ENCODE measurements around the gene PDE1A. TPM values are rescaled to one million over a fixed set of nuclear protein-coding genes. Genes with fewer than 3 reads are reported as not detected.

The PDE1A gene
- total and polyA plus RNA-seq, 2 of the 4 experiments (the other 2 are of a cell fraction) = 0.24 to 0.90 TPM

- Histone ChIP-seq H3K4me3 (ENCODE audit: insufficient read depth, low read depth, low read length) (no peak overlapping the region), H2BK15ac (ENCODE audit: low read depth, low read length) (no peak overlapping the region), H3K79me1 (ENCODE audit: low read depth in 1 of 2, low read length in 2 of 2) (no peaks in the 10 kb centered on the region), H3K9ac (ENCODE audit: low read depth, low read length) (no peak overlapping the region), H3K4ac (ENCODE audit: low read depth, low read length) (no peak overlapping the region), H2AK9ac (replicated peaks; ENCODE audit: low read depth, low read length, poor library complexity) (no peak overlapping the region), H3K27me3 (ENCODE audit: control insufficient read depth, insufficient read depth, low read length) (no peaks in the 10 kb centered on the region), H3K9me1 (ENCODE audit: insufficient read depth, low read length) (no peaks in the 10 kb centered on the region), H3K56ac (ENCODE audit: extremely low read depth, insufficient read depth, low read length) (no peak overlapping the region), H3K36me3 (ENCODE audit: control insufficient read depth, insufficient read depth, low read length) (no peaks in the 10 kb centered on the region), H4K91ac (ENCODE audit: insufficient read depth, low read depth, low read length) (no peak overlapping the region), H2BK20ac (ENCODE audit: low read depth, low read length) (no peak overlapping the region), H3K18ac (ENCODE audit: low read depth, low read length) (no peak overlapping the region), H3K27ac (ENCODE audit: insufficient read depth, low read length) (no peak overlapping the region), H2AFZ (replicated peaks; ENCODE audit: low read length, poor library complexity) (no peak overlapping the region), H2BK120ac (ENCODE audit: low read depth, low read length) (no peak overlapping the region), H2BK5ac (ENCODE audit: low read depth, low read length, poor library complexity, severe bottlenecking) (peak overlapping the region; percentile 41), H3K4me1 (ENCODE audit: control insufficient read depth, insufficient read depth, low read length) (peaks cover 4% of the 10 kb centered on the region), H4K8ac (ENCODE audit: low read depth in 2 of 2, low read length in 2 of 2) (no peak overlapping the region), H3K14ac (replicated peaks; ENCODE audit: low read depth, low read length) (no peak overlapping the region), H4K20me1 (ENCODE audit: insufficient read depth, low read length) (no peaks in the 10 kb centered on the region), H4K5ac (ENCODE audit: low read depth, low read length) (no peak overlapping the region), H3K9me3 (ENCODE audit: control insufficient read depth, insufficient read depth, low read length) (no peaks in the 10 kb centered on the region), H2AK5ac (ENCODE audit: low read depth, low read length) (no peak overlapping the region), H3K4me2 (ENCODE audit: low read depth, low read length) (no peak overlapping the region), H3K23ac (ENCODE audit: low read depth, low read length) (no peak overlapping the region)
- dilution Hi-C loops (cut with HindIII; ENCODE audit: low sequenced_read_pairs, unreplicated experiment) = no loop called here
- ChIA-PET CTCF (no interaction called here), POLR2A (ENCODE audit: unreplicated experiment) (no interaction called here)
- intact Hi-C loops (cut with micrococcal nuclease) = loop anchor here (2.0 kb wide), 1 partner anchor 140 kb away; no protein-coding TSS in a partner anchor
- BruUV-seq (replicated peaks) = no TSS peak
- no peak for DNase-seq
- TF ChIP-seq POLR2A (IDR thresholded peaks at IDR 0.05; ENCODE audit: low read depth, low read length) (no peak), RCOR1 (IDR thresholded peaks at IDR 0.05; ENCODE audit: insufficient replicate concordance, low read length) (no peak), MAZ (IDR thresholded peaks at IDR 0.05; ENCODE audit: borderline replicate concordance, low read depth, low read length) (no peak), CHD1 (IDR thresholded peaks at IDR 0.05; ENCODE audit: low read depth, low read length) (no peak), SMC3 (IDR thresholded peaks at IDR 0.05; ENCODE audit: low read depth, low read length) (no peak), RAD21 (IDR thresholded peaks at IDR 0.05; ENCODE audit: low read length) (no peak), MXI1 (IDR thresholded peaks at IDR 0.05; ENCODE audit: borderline replicate concordance, low read depth, low read length) (no peak), NFE2L2 (IDR thresholded peaks at IDR 0.05; ENCODE audit: low read depth, low read length) (no peak), BHLHE40 (IDR thresholded peaks at IDR 0.05; ENCODE audit: low read depth, low read length) (no peak), RFX5 (IDR thresholded peaks at IDR 0.05; ENCODE audit: low read depth, low read length) (no peak), MAFK (IDR thresholded peaks at IDR 0.05; ENCODE audit: low read depth, low read length) (no peak)
- TF ChIP-seq, protein P1, sequence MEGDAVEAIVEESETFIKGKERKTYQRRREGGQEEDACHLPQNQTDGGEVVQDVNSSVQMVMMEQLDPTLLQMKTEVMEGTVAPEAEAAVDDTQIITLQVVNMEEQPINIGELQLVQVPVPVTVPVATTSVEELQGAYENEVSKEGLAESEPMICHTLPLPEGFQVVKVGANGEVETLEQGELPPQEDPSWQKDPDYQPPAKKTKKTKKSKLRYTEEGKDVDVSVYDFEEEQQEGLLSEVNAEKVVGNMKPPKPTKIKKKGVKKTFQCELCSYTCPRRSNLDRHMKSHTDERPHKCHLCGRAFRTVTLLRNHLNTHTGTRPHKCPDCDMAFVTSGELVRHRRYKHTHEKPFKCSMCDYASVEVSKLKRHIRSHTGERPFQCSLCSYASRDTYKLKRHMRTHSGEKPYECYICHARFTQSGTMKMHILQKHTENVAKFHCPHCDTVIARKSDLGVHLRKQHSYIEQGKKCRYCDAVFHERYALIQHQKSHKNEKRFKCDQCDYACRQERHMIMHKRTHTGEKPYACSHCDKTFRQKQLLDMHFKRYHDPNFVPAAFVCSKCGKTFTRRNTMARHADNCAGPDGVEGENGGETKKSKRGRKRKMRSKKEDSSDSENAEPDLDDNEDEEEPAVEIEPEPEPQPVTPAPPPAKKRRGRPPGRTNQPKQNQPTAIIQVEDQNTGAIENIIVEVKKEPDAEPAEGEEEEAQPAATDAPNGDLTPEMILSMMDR (conservative IDR thresholded peaks at IDR 0.05; ENCODE audit: low read depth, low read length) = no peak
- in situ Hi-C loops (cut with MboI; ENCODE audit: low sequenced_read_pairs) = no loop called here
- no CpG with 5 or more reads among the region's 2 CpGs for WGBS, 2 experiments (ENCODE audit: extremely low coverage in 2 of 2, insufficient read length in 1 of 2)
- no peak for ATAC-seq (ENCODE audit: low read depth)
Observed at GRCh38 chr2:182448371-182448770, 21.5 kb upstream of the PDE1A start.
